GM11168 (cell line): Measurements from ENCODE around the gene ZCCHC17.

Experiments used
- in situ Hi-C: fragments of 300-500 bp; cut with MboI; formaldehyde crosslinking; loops from one replicate; pipeline ENCODE4 v1.12.0; 2022; ENCODE audit warnings: low sequenced_read_pairs; ENCODE audit not compliant: unreplicated experiment

The ZCCHC17 gene

GRCh38 chr1:31387612-31388011 is 90.8 kb downstream of the ZCCHC17 start:
- in situ Hi-C loops: no loop called here

- in situ Hi-C loops: no loop called here
Observed at GRCh38 chr1:31389616-31390015, 92.8 kb downstream of the ZCCHC17 start.

DNA sequence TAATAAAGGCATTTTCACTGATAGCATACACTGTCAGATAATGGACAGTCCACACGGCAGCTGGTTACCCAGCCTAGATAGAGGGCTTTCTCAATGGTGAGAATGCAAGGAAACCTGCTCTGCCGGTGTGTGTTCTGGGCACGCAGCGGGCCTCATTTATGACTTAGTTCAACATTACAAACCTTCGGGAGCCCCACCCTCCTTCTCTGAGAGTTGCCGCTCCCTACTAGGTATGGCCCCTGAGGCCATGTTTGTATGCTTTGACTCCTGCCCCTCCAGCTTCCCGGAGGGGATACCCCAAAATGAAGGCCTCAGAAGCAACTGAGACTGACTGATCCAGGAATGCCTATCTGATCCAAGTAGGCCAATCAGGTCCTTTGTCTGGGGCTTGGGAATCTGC is 93.2 kb downstream of the ZCCHC17 start:
- in situ Hi-C loops: no loop called here

GRCh38 chr1:31393463-31393862 is 96.6 kb downstream of the ZCCHC17 start:
- in situ Hi-C loops: no loop called here

- in situ Hi-C loops: no loop called here
Observed at GRCh38 chr1:31394584-31395193, 97.9 kb downstream of the ZCCHC17 start.

DNA sequence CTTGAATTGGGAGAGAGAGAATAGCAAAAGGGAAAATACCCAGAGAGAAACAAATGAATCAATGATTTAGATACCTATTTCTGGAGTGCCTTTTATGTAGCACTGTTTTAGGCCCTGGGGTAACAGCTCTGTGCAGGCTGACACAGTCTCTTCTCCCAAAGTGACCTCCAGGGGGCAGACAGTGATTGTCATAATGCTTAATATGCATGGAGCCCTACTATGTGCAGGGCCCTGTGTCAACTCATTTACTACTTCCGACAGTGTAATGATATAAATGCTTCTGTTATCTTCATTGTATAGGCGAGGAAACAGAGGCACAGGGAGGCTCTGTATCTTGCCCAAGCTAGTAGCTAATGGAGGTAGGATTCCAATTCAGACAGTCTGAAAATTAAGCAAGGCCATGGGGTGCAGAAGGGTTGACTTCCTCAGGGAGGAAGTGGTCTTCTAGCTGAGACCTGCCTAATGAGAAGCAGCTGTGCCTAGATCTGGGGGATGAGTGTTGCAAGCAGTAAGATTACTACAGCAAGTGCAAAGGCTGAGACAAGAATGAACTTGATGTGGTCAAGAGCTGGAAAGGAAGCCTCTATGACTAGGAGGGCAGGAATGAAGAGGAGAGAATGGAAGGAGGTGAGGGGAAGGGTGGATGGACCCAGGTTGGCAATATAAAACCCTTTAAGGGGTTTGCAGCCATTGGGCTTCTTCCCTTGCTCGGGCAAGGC is 100.0 kb downstream of the ZCCHC17 start:
- in situ Hi-C loops: no loop called here

DNA sequence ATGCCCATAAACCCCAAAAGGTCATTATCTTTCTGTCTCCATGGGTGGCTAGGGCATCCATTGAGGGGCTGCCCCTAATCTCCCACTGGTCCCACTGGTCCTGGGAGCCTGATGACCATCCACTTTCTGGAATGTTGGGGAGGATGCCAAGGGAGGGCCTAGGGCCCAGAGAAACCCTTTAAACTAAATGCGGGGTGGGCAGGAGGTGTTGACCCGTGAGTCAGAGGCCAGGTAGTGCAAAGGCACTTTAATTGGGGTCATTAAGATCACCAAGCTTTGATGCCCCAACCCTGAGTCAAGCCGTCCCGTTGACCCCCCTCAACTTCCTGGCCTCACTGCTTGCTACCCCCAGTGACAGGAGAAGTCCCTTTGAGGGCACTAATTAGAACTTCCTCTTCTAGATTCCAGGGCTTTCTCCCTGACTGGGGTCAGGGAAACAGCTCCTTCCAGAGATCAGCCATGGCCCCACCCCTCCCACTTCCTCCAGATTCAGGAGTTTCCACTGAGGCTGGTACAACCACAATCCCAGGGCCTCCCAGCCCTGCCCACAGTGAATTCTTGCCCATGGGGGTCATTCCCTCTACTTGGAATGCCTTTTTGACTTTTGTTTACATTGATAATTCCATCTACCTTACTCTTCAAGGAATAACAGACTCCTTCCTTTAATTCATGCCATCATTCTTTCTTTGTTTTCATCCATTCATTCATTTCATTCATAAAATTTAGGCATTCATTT is 100.7 kb downstream of the ZCCHC17 start:
- in situ Hi-C loops: no loop called here

GRCh38 chr1:31398246-31398645 is 101.4 kb downstream of the ZCCHC17 start:
- in situ Hi-C loops: no loop called here

GRCh38 chr1:31399976-31400375 is 103.1 kb downstream of the ZCCHC17 start:
- in situ Hi-C loops: no loop called here

- in situ Hi-C loops: no loop called here
Observed at GRCh38 chr1:31400393-31400792, 103.6 kb downstream of the ZCCHC17 start.

- in situ Hi-C loops: no loop called here
Observed at GRCh38 chr1:31401241-31401640, 104.4 kb downstream of the ZCCHC17 start.

DNA sequence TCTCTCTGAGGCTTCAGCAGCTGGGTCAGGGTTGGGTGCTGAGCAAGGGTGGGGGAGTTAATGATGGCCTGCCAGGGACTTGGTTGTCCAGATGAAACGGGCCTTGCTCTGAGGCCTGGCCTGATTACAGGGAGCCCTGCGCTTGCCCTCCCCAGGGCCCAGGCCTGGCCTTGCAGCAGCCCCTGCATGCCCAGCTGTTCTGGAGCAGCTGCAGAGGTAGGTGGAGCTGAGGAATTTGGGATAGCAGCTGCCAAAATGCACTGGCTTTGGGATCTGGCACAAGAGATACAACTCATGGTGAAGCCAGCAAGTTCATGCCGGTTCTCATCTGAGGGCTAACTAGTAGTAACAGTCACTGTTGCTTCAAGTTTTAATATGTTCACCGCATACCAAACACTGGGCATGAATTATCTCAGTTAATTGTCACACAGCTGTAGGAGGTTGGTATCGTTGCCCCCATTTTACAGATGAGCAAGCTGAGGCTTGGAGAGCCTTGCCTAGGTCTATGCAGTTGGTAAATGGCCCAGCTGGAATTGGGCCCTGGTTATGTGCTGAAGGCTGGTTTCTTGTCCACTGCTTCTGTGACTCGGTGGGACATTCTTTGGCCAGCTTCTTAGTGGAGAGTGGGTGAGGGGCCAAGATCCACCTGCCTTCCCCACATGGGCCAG is 108.9 kb downstream of the ZCCHC17 start:
- in situ Hi-C loops: no loop called here

- in situ Hi-C loops: no loop called here
Observed at GRCh38 chr1:31407029-31407626, 110.3 kb downstream of the ZCCHC17 start.

GRCh38 chr1:31408788-31409318 is 112.0 kb downstream of the ZCCHC17 start:
- in situ Hi-C loops: no loop called here

DNA sequence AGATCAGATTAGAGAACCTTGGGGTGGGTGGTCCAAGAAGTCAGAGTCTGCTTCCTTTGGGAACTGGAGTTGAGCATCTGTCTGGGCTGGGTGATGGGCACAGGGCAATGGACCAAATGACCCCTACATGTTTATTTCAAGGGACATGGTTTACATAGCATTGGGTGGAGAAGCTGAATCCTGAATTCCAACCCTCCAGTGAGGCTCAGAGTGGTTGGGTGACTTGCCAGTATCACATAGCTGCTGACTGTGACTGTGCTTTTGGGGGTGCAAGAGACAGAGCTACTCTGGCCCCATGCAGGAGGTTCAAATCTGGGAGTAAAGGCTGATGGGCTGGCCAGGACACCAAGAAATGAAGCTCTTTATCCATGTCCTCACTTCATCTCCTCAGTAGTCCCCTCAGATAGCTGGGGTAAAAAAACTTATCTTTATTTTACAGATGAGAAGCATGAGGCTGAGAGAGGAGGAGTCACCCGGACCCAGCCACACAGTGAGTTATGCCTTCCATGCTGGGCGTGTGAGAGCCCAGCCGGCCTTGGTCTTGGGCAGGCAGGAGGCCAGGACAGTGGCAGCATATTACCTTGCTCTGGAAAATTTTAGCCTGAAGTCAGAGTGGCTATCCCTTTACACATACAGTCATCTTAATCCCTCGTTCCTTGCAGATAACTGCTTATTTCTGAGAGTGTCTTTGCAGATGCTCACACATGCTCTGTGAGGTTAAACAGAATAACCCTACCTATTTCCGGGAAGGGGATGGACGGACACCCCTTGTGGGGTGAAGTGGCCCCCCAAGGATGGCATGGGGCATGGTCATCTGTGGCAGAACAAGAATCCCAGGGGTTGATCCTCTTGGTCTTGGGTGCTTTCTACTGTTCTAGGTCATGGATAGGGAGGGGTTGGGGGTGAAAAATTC is 113.4 kb downstream of the ZCCHC17 start:
- in situ Hi-C loops: no loop called here

- in situ Hi-C loops: no loop called here
Observed at GRCh38 chr1:31410871-31411270, 114.0 kb downstream of the ZCCHC17 start.

- in situ Hi-C loops: no loop called here
Observed at GRCh38 chr1:31412205-31412604, 115.4 kb downstream of the ZCCHC17 start.

DNA sequence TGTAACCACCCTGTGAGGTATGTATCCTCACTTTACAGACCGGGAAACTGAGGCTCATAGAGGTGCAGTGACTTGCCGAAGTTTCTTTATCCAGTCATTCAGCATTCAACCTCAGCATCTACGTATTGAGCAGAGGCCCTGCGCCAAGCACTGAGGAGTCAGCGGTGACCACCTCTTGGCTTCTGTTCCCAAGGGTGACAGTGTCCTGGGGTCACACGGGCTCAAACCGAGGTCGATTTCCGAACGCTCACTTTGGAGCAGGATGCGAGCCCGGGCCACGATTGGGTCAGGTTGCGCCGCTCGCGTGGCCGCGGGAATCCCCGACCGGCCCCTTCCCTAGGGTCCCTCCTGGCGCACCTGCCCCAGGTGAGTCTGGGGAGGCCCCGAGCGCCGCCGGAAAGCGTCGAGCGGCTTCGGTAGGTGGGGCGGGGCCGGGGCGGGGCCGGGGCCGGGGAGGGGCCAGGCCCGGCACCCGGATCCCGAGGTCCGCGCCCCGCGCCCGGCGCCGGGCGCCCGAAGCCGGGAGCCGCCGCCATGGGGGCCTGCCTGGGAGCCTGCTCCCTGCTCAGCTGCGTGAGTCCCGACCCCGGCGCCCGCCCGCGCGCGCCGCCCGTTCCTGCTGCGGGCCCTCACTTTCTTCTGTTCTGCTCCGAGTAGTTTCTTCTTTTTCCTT is 116.0 kb downstream of the ZCCHC17 start, which contains the start of gene SERINC2:
Gene SERINC2, plus strand, starts transcription at position 482 of the 673 bp plus-strand sequence. Its CDS starts 53 bp downstream, at position 535.
- in situ Hi-C loops: no loop called here
